Ishikawa (cell line): Measurements from ENCODE around the gene NGF.

Experiments used
- CEBPB ChIP-seq: IDR thresholded peaks from 2 replicates; pipeline ENCODE4 v1.6.1; 2012
- CREB1 ChIP-seq: IDR thresholded peaks from 2 replicates; pipeline ENCODE4 v1.6.1; 2012; ENCODE audit warnings: low read depth
- EGR1 ChIP-seq: IDR thresholded peaks from 2 replicates; pipeline ENCODE4 v1.6.1; 2012
- EP300 ChIP-seq: IDR thresholded peaks from 2 replicates; pipeline ENCODE4 v1.6.1; 2012; ENCODE audit warnings: borderline replicate concordance
- FOXM1 ChIP-seq: IDR thresholded peaks from 2 replicates; pipeline ENCODE4 v1.6.1; 2012; ENCODE audit warnings: low read depth, borderline replicate concordance
- NFIC ChIP-seq: IDR thresholded peaks from 2 replicates; pipeline ENCODE4 v1.6.1; 2012
- RAD21 ChIP-seq: IDR thresholded peaks from 2 replicates; pipeline ENCODE4 v1.6.1; 2012; ENCODE audit warnings: low read depth
- TAF1 ChIP-seq: IDR thresholded peaks from 2 replicates; pipeline ENCODE4 v1.6.1; 2012; ENCODE audit warnings: low read depth, mild to moderate bottlenecking
- TCF12 ChIP-seq: IDR thresholded peaks from 2 replicates; pipeline ENCODE4 v1.6.1; 2012; ENCODE audit warnings: low read depth
- TEAD4 ChIP-seq: IDR thresholded peaks from 2 replicates; pipeline ENCODE4 v1.6.1; 2012
- YY1 ChIP-seq: IDR thresholded peaks from 2 replicates; pipeline ENCODE4 v1.6.1; 2012; ENCODE audit warnings: low read depth
- ZBTB7A ChIP-seq: IDR thresholded peaks from 2 replicates; pipeline ENCODE4 v1.6.1; 2012; ENCODE audit warnings: low read depth
- TF ChIP-seq, protein P1 (sequence below): IDR thresholded peaks from 2 replicates; pipeline ENCODE4 v1.6.1; 2012
- TF ChIP-seq, protein P2 (sequence below): IDR thresholded peaks from 2 replicates; pipeline ENCODE4 v1.6.1; 2012; ENCODE audit warnings: low read depth, mild to moderate bottlenecking
- TF ChIP-seq, protein P3 (sequence below): IDR thresholded peaks from 2 replicates; pipeline ENCODE4 v1.6.1; 2012

NGF gene

GRCh38 chr1:115373305-115373704 lies 35.3 kb upstream of the NGF start:
- TF ChIP-seq YY1, result no peak
- TF ChIP-seq, protein P1, sequence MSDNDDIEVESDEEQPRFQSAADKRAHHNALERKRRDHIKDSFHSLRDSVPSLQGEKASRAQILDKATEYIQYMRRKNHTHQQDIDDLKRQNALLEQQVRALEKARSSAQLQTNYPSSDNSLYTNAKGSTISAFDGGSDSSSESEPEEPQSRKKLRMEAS, result no peak
- TF ChIP-seq, protein P2, sequence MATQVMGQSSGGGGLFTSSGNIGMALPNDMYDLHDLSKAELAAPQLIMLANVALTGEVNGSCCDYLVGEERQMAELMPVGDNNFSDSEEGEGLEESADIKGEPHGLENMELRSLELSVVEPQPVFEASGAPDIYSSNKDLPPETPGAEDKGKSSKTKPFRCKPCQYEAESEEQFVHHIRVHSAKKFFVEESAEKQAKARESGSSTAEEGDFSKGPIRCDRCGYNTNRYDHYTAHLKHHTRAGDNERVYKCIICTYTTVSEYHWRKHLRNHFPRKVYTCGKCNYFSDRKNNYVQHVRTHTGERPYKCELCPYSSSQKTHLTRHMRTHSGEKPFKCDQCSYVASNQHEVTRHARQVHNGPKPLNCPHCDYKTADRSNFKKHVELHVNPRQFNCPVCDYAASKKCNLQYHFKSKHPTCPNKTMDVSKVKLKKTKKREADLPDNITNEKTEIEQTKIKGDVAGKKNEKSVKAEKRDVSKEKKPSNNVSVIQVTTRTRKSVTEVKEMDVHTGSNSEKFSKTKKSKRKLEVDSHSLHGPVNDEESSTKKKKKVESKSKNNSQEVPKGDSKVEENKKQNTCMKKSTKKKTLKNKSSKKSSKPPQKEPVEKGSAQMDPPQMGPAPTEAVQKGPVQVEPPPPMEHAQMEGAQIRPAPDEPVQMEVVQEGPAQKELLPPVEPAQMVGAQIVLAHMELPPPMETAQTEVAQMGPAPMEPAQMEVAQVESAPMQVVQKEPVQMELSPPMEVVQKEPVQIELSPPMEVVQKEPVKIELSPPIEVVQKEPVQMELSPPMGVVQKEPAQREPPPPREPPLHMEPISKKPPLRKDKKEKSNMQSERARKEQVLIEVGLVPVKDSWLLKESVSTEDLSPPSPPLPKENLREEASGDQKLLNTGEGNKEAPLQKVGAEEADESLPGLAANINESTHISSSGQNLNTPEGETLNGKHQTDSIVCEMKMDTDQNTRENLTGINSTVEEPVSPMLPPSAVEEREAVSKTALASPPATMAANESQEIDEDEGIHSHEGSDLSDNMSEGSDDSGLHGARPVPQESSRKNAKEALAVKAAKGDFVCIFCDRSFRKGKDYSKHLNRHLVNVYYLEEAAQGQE, result no peak
- no peak for TF ChIP-seq EP300
- TF ChIP-seq TAF1, result no peak
- no peak for TF ChIP-seq ZBTB7A
- TF ChIP-seq EGR1, result no peak
- TF ChIP-seq, protein P3, sequence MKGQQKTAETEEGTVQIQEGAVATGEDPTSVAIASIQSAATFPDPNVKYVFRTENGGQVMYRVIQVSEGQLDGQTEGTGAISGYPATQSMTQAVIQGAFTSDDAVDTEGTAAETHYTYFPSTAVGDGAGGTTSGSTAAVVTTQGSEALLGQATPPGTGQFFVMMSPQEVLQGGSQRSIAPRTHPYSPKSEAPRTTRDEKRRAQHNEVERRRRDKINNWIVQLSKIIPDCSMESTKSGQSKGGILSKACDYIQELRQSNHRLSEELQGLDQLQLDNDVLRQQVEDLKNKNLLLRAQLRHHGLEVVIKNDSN, result no peak
- TF ChIP-seq CEBPB, result no peak
- no peak for TF ChIP-seq TCF12
- no peak for TF ChIP-seq RAD21
- no peak for TF ChIP-seq NFIC
- TF ChIP-seq FOXM1, result no peak
- no peak for TF ChIP-seq TEAD4
- TF ChIP-seq CREB1, result no peak

DNA sequence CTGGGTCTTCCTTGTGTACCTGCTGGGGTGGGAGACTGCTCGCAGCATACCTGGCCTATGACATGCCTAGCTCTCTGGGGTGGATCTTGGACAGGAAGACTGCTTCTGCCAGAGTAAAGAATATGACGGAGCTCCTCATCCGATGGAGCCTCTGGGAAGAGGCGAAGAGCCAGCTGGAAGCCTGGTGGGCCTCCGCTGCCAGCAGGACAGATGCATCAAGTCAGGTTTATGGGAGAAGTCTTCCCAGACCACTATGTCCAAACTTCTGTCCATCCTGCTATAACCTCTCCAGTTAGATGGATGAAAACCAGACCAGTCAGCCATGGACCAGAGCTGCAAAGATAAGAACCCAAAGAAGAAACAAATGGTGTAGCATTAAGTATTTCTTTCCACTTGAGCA lies 27.7 kb upstream of the NGF start:
- TF ChIP-seq TAF1 (no peak), FOXM1 (no peak), EP300 (no peak), CREB1 (no peak), TCF12 (no peak), CEBPB (no peak), NFIC (no peak), ZBTB7A (no peak), YY1 (no peak)
- TF ChIP-seq, protein P2, result no peak
- TF ChIP-seq, protein P3, result no peak

DNA sequence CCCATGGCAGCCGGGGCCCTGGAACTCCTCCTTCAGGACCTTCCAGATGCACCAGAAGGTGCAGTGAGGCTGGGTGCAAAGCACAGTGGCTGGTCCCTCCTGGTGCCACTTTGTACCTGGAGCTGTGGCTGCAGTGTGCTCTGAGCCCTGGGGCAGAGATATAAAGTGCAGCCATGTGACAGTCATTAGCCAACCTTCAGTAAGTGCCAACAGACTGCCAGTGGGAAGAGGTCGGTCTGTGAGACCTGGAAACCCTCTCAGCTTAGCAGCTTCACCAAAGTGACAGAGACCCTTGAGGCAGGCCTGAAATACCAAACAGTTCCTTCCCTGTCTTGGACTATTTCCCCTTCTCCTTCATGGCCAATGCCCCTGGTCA lies 26.7 kb upstream of the NGF start:
- TF ChIP-seq FOXM1, result no peak
- no peak for TF ChIP-seq ZBTB7A
- no peak for TF ChIP-seq TCF12

GRCh38 chr1:115364046-115364779 lies 26.2 kb upstream of the NGF start:
- TF ChIP-seq TEAD4 (no peak), EGR1 (no peak), RAD21 (no peak), NFIC (no peak), EP300 (no peak), FOXM1 (no peak), YY1 (no peak), TAF1 (no peak), CREB1 (no peak), CEBPB (no peak), ZBTB7A (no peak), TCF12 (no peak)
- TF ChIP-seq, protein P2, result no peak
- TF ChIP-seq, protein P1, result no peak
- TF ChIP-seq, protein P3, result no peak
